Erythroblast (primary cell): ENCODE measurements around the gene MIA3.

Source experiments
- GATA1 ChIP-seq: IDR thresholded peaks from 2 replicates; pipeline ENCODE4 v1.6.1; 2011; ENCODE audit warnings: low read depth, mild to moderate bottlenecking, control low read depth, low read length, moderate library complexity
- POLR2A ChIP-seq: IDR thresholded peaks from 2 replicates; pipeline ENCODE4 v1.6.1; 2011; ENCODE audit warnings: mild to moderate bottlenecking, low read length

GRCh38 chr1:222620566-222620965, 2.7 kb downstream of the MIA3 start:
- TF ChIP-seq POLR2A = no peak
- TF ChIP-seq GATA1 = no peak
